Measurements from ENCODE around the gene RNF115. TPM values are rescaled to one million over a fixed set of nuclear protein-coding genes. Genes with fewer than 3 reads are reported as not detected.

RNF115 gene
- total and polyA plus RNA-seq, 2 of the 13 experiments (the other 11 are each of a cell fraction or from before 2014, with no cell fraction given), result 6.0 to 10.1 TPM

- TF ChIP-seq SNAPC4 (CRISPR knock-in tag; IDR thresholded peaks at IDR 0.05), result peak; percentile 76; the same call in 1 of the 2 replicates
- TF ChIP-seq IRF9 (CRISPR knock-in tag; IDR thresholded peaks at IDR 0.05; ENCODE audit: borderline replicate concordance), result 0 out of 2 replicates have a peak, but pooled peaks have one; percentile 40
- no peak for TF ChIP-seq XBP1 (CRISPR knock-in tag; IDR thresholded peaks at IDR 0.05)
- no peak for TF ChIP-seq ZNF160 (CRISPR knock-in tag; IDR thresholded peaks at IDR 0.05)
- TF ChIP-seq ZNF136 (CRISPR knock-in tag; IDR thresholded peaks at IDR 0.05; ENCODE audit: low read depth), result no peak
- no peak for TF ChIP-seq ARNTL (CRISPR knock-in tag; IDR thresholded peaks at IDR 0.05)
- no peak for TF ChIP-seq KLF15 (CRISPR knock-in tag; IDR thresholded peaks at IDR 0.05; ENCODE audit: borderline replicate concordance)
- no peak for TF ChIP-seq ONECUT2 (CRISPR knock-in tag; IDR thresholded peaks at IDR 0.05)
- no peak for TF ChIP-seq HOXA5 (CRISPR knock-in tag; IDR thresholded peaks at IDR 0.05)
- no peak for TF ChIP-seq GTF2F1 (IDR thresholded peaks at IDR 0.05; ENCODE audit: low read length)
- TF ChIP-seq ESRRA (CRISPR knock-in tag; IDR thresholded peaks at IDR 0.05; ENCODE audit: low read depth), result no peak
- peak; percentile 39; the same call in 1 of the 2 replicates for TF ChIP-seq TARDBP (CRISPR knock-in tag; IDR thresholded peaks at IDR 0.05)
- TF ChIP-seq NFYC (CRISPR knock-in tag; IDR thresholded peaks at IDR 0.05), result no peak
- TF ChIP-seq ZNF644 (CRISPR knock-in tag; IDR thresholded peaks at IDR 0.05; ENCODE audit: low read depth), result no peak
- TF ChIP-seq ZNF280D (CRISPR knock-in tag; IDR thresholded peaks at IDR 0.05), result no peak
- 0 out of 2 replicates have a peak, but pooled peaks have one; percentile 45 for TF ChIP-seq PCBP1 (IDR thresholded peaks at IDR 0.05; ENCODE audit: borderline replicate concordance, low read depth, low read length)
- TF ChIP-seq ATAD3A (CRISPR knock-in tag; IDR thresholded peaks at IDR 0.05), result no peak
- no peak for TF ChIP-seq SMC3 (IDR thresholded peaks at IDR 0.05; ENCODE audit: low read length)
- TF ChIP-seq ZBTB46 (CRISPR knock-in tag; IDR thresholded peaks at IDR 0.05; ENCODE audit: borderline replicate concordance), result no peak
- TF ChIP-seq ZNF768 (CRISPR knock-in tag; IDR thresholded peaks at IDR 0.05), result peak; percentile 68; the same call in 1 of the 2 replicates
These were observed 21.7 kb upstream of the RNF115 start, which contains the start of gene NUDT17 (continued) for GRCh38 chr1:145845514-145846161.

All from HepG2 (cell line).